NCI-H526 (cell line): ENCODE data around the gene ACOT9.
"Not testable (repeated sequence)": the region's sequence is repeated elsewhere in the genome, so short reads cannot be mapped to it uniquely, and the experiment has no call there.

ENCODE experiments used
- DNase-seq, 2 experiments: peaks; one replicate each; lab custom pipeline; 2025; lab: John Stamatoyannopoulos, UW

ACOT9 gene

DNA sequence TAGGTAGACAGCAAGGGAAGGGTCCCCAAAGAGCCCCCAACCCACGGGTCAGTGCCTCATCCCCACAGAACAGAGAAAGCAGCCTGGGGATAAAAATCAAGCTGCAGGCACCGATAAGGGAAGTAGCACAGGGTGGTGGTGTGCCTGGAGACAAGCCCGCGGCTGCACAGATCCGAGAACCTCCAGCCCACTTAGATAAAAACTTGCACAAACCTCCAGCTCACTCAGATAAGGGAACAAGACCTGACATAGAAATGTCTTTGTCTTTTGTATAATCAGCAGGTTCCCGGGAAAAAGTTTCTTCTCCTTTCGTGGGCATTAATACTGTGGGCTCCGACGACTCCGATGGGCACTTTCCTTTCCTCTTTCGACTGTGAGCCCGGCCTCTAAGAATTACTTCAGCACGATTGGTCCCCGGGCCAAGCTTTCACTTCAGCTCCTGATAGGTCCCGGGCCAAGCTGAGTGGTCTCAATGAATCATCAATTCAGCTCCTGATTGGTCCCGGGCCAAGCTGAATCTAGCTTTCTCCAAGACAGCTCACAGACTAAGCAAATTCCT is 43.4 kb downstream of the ACOT9 start:
- DNase-seq = no peak

DNA sequence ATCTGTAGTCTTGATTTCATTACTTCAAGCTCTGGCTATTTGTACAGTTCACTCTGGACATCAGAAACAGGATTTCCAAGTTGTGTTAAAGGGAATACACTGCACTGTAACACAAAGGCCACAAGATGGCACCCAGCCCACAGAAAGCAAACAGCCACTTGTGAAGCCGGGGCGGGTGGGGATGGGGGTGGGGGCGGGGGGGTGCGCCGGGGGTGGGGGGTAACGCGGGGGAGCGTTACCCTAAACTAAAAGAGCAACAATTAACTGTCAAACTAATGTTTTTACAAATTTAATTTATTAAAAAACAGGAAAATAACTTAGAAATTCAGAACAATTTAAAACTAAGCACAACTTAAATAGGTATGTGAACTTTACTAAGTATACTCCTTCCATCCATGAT is 48.5 kb downstream of the ACOT9 start:
- DNase-seq = peak; percentile 14 to 70

DNA sequence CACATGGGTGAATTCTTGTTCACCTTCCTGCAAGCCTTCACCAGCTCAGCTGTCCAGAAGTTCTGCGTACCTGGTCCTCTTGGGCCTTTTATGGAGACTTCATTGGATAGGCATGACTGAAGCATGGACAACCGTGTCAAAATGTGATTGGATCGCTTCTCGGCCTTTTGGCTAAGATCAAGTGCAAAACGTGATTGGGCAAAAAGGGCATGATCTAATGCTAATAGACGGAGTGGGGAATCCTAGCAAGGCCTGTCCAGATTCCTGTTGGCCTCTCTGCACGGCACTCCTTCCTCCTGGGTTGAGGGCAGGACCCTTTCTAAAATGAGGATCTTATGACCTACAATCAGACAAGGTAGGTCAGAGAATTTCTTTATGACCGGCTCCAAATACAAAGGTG is 50.9 kb downstream of the ACOT9 start:
- no peak for DNase-seq

DNA sequence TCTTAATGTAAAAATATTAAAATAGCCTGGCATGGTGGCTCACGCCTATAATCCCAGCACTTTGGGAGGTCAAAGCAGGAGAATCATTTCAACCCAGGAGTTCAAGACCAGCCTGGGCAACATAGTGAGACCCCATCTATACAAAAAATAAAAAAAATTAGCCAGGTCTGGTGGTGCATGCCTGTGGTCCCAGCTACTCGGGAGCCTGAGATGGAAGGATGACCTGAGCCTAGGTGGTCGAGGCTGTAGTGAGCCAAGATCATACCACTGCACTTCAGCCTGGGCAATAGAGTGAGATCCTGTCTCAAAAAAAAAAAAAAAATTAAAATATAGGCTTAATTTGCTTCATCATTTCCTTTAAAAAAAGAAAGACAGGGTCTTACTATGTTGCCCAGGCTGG is 66.6 kb downstream of the ACOT9 start:
- not testable (repeated sequence) for DNase-seq

DNA sequence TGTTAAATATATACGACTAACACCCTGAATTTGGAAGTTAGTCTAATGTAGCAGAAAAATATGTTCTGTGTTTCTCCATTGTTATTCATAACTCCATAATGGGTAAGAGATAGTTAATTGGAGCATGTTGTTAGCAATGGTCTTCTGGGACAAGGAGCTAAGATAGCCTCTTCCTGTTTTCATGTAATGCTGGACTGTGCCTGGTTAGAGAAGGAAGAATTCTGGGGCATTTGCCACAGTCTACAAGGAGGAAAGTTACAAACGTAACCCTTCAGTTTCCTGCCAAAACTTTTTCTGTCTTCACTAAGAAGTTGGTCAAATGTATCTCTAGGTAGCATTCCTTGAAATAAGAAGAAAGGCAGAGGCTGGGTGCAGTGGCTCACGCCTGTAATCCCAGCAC is 70.0 kb downstream of the ACOT9 start:
- DNase-seq = no peak

DNA sequence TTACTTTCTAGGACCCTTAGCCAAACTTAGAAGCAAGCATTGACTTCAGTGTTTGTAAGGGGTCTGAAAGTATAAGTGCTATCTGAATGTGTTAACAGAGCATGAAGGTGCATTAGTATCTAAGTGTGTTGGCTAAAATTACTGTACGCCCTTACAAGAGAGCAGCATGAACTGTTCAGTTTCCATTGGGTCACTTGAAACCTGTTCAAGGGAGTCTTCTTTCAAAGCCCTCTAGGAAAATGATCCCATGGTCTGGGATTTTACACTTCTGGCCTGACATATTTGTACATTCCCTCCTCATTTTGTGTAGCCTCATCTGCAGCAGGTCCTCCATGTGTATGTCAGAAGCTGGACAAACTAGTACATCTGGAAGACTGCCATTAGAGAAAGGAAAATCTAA is 72.5 kb downstream of the ACOT9 start:
- DNase-seq = no peak

DNA sequence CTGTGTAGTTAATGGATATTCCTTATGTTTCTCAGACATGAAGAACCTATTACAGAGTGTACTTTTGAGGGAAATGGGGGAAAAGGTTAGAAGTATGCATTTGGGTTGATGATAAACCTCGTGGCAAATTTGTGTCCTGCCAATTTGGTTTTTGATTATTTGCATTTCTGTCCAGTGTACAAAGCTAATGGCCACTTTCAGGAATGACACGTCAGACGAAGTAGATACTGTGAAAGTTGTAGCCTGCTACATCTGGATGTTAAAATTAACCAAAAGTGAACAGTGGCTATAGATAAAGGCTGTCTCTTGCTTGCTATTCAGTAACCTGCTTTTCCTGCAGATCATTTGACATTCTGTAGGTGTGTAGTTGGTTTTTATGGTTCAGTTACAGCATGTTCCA is 74.7 kb downstream of the ACOT9 start:
- peak in 1 of 2 experiments; percentile 17 for DNase-seq

DNA sequence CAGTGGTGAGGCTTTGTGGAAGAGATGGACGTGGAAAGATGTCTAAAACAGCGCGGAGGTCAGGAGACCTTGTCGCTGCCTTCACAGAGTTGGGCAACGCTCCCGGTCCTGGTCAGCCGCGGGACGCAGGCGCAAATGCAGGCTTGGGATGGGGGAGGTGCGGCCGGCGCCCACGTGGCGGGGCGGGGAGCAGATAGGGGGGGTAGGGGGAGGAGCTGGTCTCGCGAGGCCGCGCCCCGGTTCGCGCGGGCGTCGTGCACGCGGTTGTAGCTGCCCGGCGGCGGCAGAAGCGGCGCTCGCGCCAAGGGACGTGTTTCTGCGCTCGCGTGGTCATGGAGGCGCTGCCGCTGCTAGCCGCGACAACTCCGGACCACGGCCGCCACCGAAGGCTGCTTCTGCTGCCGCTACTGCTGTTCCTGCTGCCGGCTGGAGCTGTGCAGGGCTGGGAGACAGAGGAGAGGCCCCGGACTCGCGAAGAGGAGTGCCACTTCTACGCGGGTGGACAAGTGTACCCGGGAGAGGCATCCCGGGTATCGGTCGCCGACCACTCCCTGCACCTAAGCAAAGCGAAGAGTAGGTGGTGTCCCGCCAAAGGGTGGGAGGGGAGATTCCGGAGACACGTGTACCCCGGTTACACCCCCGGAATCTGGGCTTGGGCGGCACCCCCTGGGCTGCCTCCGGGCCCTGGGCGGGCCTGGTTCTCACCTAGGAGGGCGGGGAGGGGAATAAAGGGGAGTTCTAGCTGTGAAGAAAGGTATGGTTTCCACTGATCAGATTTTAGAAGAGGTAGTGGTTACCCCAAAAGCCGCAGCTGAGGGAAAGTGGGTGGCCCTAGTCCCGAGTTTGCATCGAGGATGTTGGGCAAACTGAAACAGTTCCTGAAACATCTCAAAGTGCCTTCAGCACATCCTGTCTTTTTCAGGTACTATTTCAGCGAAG is 75.6 kb downstream of the ACOT9 start, which contains the start of gene PRDX4:
Gene PRDX4 (plus strand): TSS at position 255 of the 939 bp plus-strand sequence. CDS start 78 bp downstream, at position 333.
- peak; percentile 59 to 96 for DNase-seq

DNA sequence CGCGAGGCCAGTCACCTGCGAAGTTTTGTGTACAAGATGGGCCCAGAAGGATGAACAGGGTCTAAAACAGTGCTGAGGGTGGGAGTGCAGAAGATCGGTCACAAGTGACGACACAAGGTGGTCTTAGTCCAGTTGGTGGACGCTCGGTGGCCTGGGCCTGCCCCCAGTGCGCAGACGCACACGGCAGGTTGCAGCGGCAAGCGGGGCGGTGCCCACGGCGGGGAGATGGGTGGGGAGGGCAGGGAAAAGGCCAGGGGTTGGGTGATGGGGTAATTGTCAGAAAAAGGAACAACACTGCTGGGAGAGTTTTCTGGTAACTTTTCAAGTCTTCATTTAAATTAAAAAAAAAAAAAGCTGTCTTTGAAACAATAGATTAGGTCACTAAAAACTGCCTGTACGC is 76.8 kb downstream of the ACOT9 start:
- DNase-seq = no peak

DNA sequence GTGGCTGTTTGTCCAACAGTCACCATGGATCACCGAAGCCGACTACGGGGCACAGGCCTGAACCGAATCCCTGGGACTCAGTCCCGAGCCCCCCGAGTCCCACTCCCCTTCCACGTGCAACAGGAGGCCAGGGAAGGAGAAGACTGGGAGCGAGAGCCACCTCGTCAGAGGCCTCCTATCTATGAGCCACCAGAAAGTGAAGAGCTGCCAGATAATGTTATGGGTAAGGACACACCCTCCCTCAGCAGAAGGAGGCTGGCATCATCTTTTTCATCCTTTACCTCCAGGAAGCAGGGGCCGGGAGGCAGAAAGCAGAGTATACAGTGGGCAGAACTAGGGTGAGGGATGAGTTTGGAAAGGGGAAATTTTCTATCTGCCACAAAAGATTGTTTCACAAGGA is 78.6 kb downstream of the ACOT9 start:
- no peak for DNase-seq

DNA sequence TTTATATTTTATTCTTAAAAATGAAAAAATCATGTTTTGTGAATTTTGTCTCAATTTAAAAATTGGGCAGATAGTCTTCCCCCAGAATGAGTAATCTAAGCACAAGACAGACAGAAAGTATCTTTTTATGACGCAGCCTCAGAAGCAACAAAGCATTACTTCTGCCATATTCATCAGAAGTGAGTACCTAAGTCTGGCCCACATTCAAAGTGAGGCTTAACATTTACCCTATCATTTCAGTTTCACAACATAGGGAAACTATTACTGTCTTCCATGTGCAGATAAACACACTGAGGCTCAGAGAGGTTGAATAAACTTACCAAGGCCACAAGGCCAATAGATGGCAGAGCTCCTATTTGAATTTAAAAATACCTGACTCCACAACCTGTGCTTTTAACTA is 80.2 kb downstream of the ACOT9 start:
- no peak for DNase-seq

DNA sequence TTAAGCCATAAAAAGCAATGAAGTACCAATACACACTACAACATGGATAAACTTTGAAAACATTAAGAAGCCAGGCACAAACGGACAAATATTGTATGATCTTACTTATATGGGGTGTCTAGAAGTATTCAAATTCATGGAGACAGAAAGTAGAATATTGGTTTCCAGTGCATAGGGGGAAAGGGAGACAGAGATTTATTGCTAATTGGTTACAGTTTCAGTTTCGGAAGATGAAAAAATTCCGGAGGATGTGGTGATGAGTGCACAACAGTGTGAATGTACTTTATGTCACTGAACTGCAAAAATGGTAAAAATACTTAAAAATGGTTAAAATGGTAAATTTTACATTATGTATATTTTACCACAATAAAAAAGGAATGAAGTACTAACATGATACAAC is 80.9 kb downstream of the ACOT9 start:
- DNase-seq = no peak

DNA sequence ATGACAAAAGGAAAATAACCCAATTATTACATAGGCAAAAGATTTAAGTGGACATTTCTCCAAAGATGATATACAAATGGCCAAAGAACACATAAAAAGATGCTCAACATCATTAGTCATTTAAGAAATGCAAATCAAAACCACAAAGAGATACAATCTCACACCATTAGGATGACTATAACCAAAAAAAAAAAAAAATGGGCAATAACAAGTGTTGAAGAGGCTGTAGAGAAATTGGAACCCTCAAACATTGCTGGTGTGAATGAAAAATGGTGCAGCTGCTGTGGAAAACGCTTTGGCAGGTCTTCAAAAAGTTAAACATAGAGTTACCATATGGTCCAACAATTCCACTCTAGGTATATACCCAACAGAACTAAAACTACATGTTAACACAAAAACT is 81.4 kb downstream of the ACOT9 start:
- DNase-seq = peak in 1 of 2 experiments; percentile 9

DNA sequence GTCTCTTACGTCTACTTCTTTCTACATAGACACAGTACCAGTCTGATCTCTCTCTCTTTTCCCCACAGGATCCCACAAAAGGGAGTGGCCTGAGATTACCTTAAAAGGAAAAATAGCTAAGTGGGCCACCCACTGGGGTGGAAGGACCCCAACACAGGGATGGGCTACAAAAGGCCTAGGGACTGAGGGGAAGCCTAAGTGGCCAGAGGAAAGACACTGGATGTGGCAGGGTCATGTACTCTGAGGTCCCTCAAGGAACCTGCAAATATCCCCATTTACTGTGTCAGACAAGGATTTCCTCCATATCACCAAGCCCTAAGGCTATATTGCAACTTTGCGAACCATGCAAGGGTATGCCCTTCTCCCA is 82.3 kb downstream of the ACOT9 start:
- no peak for DNase-seq

DNA sequence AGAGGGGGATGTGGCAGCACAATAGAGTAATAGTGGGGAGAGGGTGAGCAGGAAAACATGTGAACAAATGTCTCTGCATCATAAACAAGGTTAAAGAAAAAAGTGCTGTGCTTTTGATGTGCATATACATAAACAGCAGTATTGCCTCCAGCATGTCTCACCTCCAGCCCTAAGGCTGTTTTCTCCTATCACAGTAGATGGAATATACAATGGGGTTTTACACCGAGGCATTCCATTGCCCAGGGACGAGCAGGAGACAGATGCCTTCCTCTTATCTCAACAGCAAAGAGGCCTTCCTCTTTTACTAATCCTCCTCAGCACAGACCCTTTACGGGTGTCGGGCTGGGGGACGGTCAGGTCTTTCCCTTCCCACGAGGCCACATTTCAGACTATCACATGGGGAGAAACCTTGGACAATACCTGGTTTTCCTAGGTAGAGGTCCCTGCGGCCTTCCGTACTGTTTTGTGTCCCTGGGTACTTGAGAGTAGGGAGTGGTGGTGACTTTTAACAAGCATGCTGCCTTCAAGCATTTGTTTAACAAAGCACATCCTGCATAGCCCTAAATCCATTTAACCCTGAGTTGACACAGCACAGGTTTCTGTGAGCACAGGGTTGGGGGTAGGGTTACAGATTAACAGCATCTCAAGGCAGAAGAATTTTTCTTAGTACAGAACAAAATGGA is 82.9 kb downstream of the ACOT9 start:
- DNase-seq = peak; percentile 46 to 57

DNA sequence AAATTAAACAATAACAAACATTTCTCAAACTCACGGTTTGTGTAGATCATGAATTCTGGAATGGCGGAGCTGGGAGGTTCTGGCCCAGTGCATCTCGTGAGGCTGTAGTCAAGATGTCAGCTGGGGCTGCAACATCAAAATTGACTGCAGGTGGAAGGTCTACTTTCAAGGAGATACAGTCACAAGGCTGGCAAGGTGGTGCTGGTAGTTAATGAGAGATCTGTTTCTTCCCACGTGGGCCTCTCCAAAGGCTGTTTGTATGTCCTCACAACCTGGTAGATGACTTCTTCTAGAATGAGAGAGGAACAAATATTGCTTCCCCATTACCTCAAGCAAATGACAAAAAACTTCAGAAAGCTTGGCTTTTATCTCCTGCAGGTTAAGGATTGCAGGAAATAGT is 83.7 kb downstream of the ACOT9 start:
- no peak for DNase-seq

DNA sequence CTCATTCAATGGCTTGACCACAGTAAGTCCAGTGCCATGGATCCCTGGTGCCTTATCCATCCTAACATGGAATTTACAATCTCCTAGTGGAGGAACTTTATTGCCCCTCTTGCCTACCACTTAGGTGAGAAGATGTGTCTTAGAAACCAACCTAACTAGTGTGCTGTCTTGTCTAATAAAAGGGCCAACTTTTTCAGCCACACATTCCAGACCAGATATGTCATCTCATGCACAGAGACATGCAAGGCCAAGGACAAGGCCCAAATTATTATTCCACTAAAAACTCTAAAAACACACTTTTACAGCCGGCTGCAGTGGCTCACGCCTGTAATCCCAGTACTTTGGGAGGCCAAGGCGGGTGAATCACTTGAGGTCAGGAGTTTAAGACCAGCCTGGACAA is 86.4 kb downstream of the ACOT9 start:
- DNase-seq = no peak

DNA sequence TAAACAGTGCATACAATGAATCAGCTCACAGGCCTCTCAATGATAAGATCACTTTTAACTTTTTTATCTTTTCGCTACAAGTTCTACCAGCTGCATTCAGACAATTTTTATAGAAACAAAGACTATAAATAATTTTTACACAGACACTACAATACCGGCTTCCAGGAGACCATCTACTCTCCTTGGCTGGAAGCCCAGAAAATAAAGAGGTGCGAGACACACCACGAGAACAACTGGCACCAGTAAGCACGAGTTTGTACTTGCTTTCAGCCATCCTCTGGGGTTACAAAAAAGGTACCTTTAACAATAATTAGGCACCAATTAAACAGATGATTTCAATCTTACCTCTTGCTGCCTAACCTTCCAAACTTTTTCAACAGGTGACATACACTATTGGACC is 87.0 kb downstream of the ACOT9 start:
- DNase-seq = no peak
